IMR-90 (cell line): ENCODE data around the gene FBXL16. TPM values are rescaled to one million over a fixed set of nuclear protein-coding genes. Genes with fewer than 3 reads are reported as not detected.

Source experiments
- ATAC-seq: fragments of 200-7000 bp; cut with Tn5 transposase; 2 replicates; pipeline ENCODE4 v1.9.1; 2020; ENCODE audit warnings: low read depth, mild to moderate bottlenecking, moderate library complexity
- BruUV-seq: library from RNA; stranded (reverse); fragments of 400-500 nt; replicated peaks from 2 replicates; lab custom pipeline; 2021; lab: Mats Ljungman, UMichigan
- CTCF ChIA-PET: fragments of 300-600 bp; formaldehyde crosslinking; extraction: SDS; loops from one replicate; lab custom pipeline; 2021; ENCODE audit warnings: antibody characterized with exemption; lab: Yijun Ruan, JAX
- POLR2A ChIA-PET: fragments of 300-600 bp; sonication (Branson Sonifier 250); formaldehyde crosslinking; loops from one replicate; lab custom pipeline; 2022; ENCODE audit warnings: antibody characterized with exemption; ENCODE audit not compliant: unreplicated experiment; lab: Charles Lee
- DNase-seq: peaks from one replicate; pipeline ENCODE4 v3.0.0; 2013
- H2AFZ ChIP-seq: replicated peaks from 2 replicates; pipeline ENCODE3; 2013; ENCODE audit warnings: low read length, mild to moderate bottlenecking; ENCODE audit not compliant: poor library complexity
- H2AK5ac ChIP-seq: 2 replicates; pipeline ENCODE4 v1.6.1; 2013; ENCODE audit warnings: low read depth, low read length, inconsistent platforms
- H2AK9ac ChIP-seq: replicated peaks from 2 replicates; pipeline ENCODE3; 2013; ENCODE audit warnings: mild to moderate bottlenecking, low read depth, low read length, moderate library complexity; ENCODE audit not compliant: poor library complexity
- H2BK120ac ChIP-seq: 2 replicates; pipeline ENCODE4 v1.6.1; 2013; ENCODE audit warnings: low read depth, low read length, inconsistent platforms
- H2BK15ac ChIP-seq: 3 replicates; pipeline ENCODE4 v1.6.1; 2013; ENCODE audit warnings: low read depth, low read length, inconsistent platforms
- H2BK20ac ChIP-seq: 2 replicates; pipeline ENCODE4 v1.6.1; 2013; ENCODE audit warnings: low read depth, mild to moderate bottlenecking, inconsistent platforms, low read length, moderate library complexity
- H2BK5ac ChIP-seq: 2 replicates; pipeline ENCODE4 v1.6.1; 2013; ENCODE audit warnings: mild to moderate bottlenecking, low read depth, low read length, inconsistent platforms; ENCODE audit not compliant: poor library complexity, severe bottlenecking
- H3K14ac ChIP-seq: replicated peaks from 2 replicates; pipeline ENCODE4 v1.6.1; 2013; ENCODE audit warnings: low read depth, low read length, inconsistent platforms
- H3K18ac ChIP-seq: 2 replicates; pipeline ENCODE4 v1.6.1; 2013; ENCODE audit warnings: low read depth, low read length, control low read depth
- H3K23ac ChIP-seq: 2 replicates; pipeline ENCODE4 v1.6.1; 2013; ENCODE audit warnings: low read depth, low read length, inconsistent platforms
- H3K27ac ChIP-seq: 2 replicates; pipeline ENCODE4 v1.5.1; 2013; ENCODE audit warnings: mild to moderate bottlenecking, control low read depth, low read length; ENCODE audit not compliant: insufficient read depth
- H3K27me3 ChIP-seq: 2 replicates; pipeline ENCODE4 v1.6.1; 2013; ENCODE audit warnings: low read length; ENCODE audit not compliant: control insufficient read depth, insufficient read depth
- H3K36me3 ChIP-seq: 2 replicates; pipeline ENCODE4 v1.6.1; 2013; ENCODE audit warnings: low read length, mixed read lengths; ENCODE audit not compliant: control insufficient read depth, insufficient read depth
- H3K4ac ChIP-seq: 2 replicates; pipeline ENCODE4 v1.6.1; 2013; ENCODE audit warnings: low read depth, low read length, inconsistent platforms
- H3K4me1 ChIP-seq: 2 replicates; pipeline ENCODE4 v1.6.1; 2013; ENCODE audit warnings: low read length, mixed read lengths; ENCODE audit not compliant: control insufficient read depth, insufficient read depth
- H3K4me2 ChIP-seq: 2 replicates; pipeline ENCODE4 v1.6.1; 2013; ENCODE audit warnings: low read depth, mild to moderate bottlenecking, control low read depth, low read length, moderate library complexity
- H3K4me3 ChIP-seq: 2 replicates; pipeline ENCODE4 v1.5.1; 2013; ENCODE audit warnings: low read depth, mild to moderate bottlenecking, control low read depth, low read length, moderate library complexity; ENCODE audit not compliant: insufficient read depth
- H3K56ac ChIP-seq: 2 replicates; pipeline ENCODE4 v1.6.1; 2013; ENCODE audit warnings: low read length, inconsistent platforms; ENCODE audit not compliant: insufficient read depth; ENCODE audit errors: extremely low read depth
- H3K79me1 ChIP-seq, 2 experiments: 2 replicates each; pipeline ENCODE4 v1.6.1; 2013; ENCODE audit warnings: low read length in 2 of 2, inconsistent platforms in 1 of 2, low read depth in 1 of 2
- H3K9ac ChIP-seq: 2 replicates; pipeline ENCODE4 v1.6.1; 2013; ENCODE audit warnings: low read depth, low read length, control low read depth
- H3K9me1 ChIP-seq: 2 replicates; pipeline ENCODE4 v1.6.1; 2013; ENCODE audit warnings: low read length, inconsistent platforms; ENCODE audit not compliant: insufficient read depth
- H3K9me3 ChIP-seq: 2 replicates; pipeline ENCODE4 v1.6.1; 2013; ENCODE audit warnings: low read length; ENCODE audit not compliant: control insufficient read depth, insufficient read depth
- H4K20me1 ChIP-seq: 2 replicates; pipeline ENCODE4 v1.6.1; 2013; ENCODE audit warnings: low read length, inconsistent platforms; ENCODE audit not compliant: insufficient read depth
- H4K5ac ChIP-seq: 2 replicates; pipeline ENCODE4 v1.6.1; 2013; ENCODE audit warnings: mild to moderate bottlenecking, low read depth, low read length, control low read depth
- H4K8ac ChIP-seq, 2 experiments: 2 replicates each; pipeline ENCODE4 v1.6.1; 2013; ENCODE audit warnings: low read depth in 2 of 2, low read length in 2 of 2, control low read depth in 1 of 2, inconsistent platforms in 1 of 2
- H4K91ac ChIP-seq: 2 replicates; pipeline ENCODE4 v1.6.1; 2013; ENCODE audit warnings: low read depth, low read length, inconsistent platforms; ENCODE audit not compliant: insufficient read depth
- RFX5 ChIP-seq: IDR thresholded peaks from 2 replicates; pipeline ENCODE4 v1.8.0; 2012; ENCODE audit warnings: low read depth, mild to moderate bottlenecking, low read length, moderate library complexity
- WGBS, 2 experiments: methylation state at CpG; one replicate each; pipeline versions ENCODE4 v1.1.5 to v1.1.7; 2013; ENCODE audit warnings: missing lambda C conversion rate in 2 of 2; ENCODE audit not compliant: insufficient read length in 1 of 2; ENCODE audit errors: extremely low coverage in 2 of 2; 5-methylcytosine and 5-hydroxymethylcytosine counted together
- dilution Hi-C: fragments of 300-500 bp; cut with HindIII; formaldehyde crosslinking; loops from one replicate; pipeline ENCODE4 v1.14.3; 2018; ENCODE audit warnings: low sequenced_read_pairs; ENCODE audit not compliant: unreplicated experiment
- in situ Hi-C: fragments of 300-500 bp; cut with MboI; formaldehyde crosslinking; loops from 3 replicates; pipeline ENCODE4 v1.14.3; 2019; ENCODE audit warnings: low sequenced_read_pairs, inconsistent platforms, mixed read lengths
- intact Hi-C: fragments of 100-400 bp; cut with micrococcal nuclease; formaldehyde crosslinking; loops from 2 replicates; pipeline ENCODE4 v1.10.0; 2022
- polyA plus RNA-seq, 3 experiments: library from polyadenylated mRNA; depleted of rRNA; stranded (reverse); fragments of >200 nt; gene quantifications; 2 replicates each; pipeline ENCODE4 v1.2.3, GENCODE V29; 2012; ENCODE audit warnings: low replicate concordance in 1 of 3
- total RNA-seq: library from RNA; depleted of rRNA; stranded (reverse); fragments of >200 nt; gene quantifications from 2 replicates; pipeline ENCODE4 v1.2.3, GENCODE V29; 2012

FBXL16 gene
- total and polyA plus RNA-seq, 2 of the 4 experiments (the other 2 are of a cell fraction) = 0.18 to 2.2 TPM

GRCh38 chr16:687499-687898 is 18.1 kb downstream of the FBXL16 start:
- intact Hi-C loops = no loop called here

More at GRCh38 chr16:687499-687898, 18.1 kb downstream of the FBXL16 start:
- Histone ChIP-seq H2AK5ac (no peak overlapping the region), H3K9me3 (no peaks in the 10 kb centered on the region), H3K27me3 (peaks cover 4% of the 10 kb centered on the region), H2AFZ (no peak overlapping the region), H3K4ac (no peak overlapping the region), H2AK9ac (no peak overlapping the region), H3K9me1 (peaks cover 7% of the 10 kb centered on the region), H3K23ac (no peak overlapping the region), H2BK5ac (no peak overlapping the region), H3K4me2 (no peak overlapping the region), H3K4me3 (no peak overlapping the region), H3K56ac (no peak overlapping the region), H2BK120ac (no peak overlapping the region), H3K9ac (no peak overlapping the region), H4K8ac (no peak overlapping the region), H3K79me1 (peaks cover 10 to 45% of the 10 kb centered on the region in 2 experiments), H2BK15ac (no peak overlapping the region), H3K4me1 (peaks cover 18% of the 10 kb centered on the region), H4K20me1 (peaks cover 9% of the 10 kb centered on the region), H3K27ac (no peak overlapping the region), H3K14ac (no peak overlapping the region), H2BK20ac (no peak overlapping the region), H4K91ac (no peak overlapping the region), H3K18ac (no peak overlapping the region), H3K36me3 (peaks cover 29% of the 10 kb centered on the region), H4K5ac (no peak overlapping the region)
- ChIA-PET POLR2A (no interaction called here), CTCF (no interaction called here)
- ATAC-seq (no peak), DNase-seq (no peak)
- no TSS peak for BruUV-seq
- WGBS, 2 experiments = 96% methylated on average over 13 of the region's 19 CpGs; no CpG with 5 or more reads in 1 of the 2 experiments
- dilution Hi-C loops = no loop called here
- TF ChIP-seq RFX5 = no peak
- in situ Hi-C loops = no loop called here
